A172 (cell line): Measurements from ENCODE around the gene MAPKAP1. TPM values are rescaled to one million over a fixed set of nuclear protein-coding genes. Genes with fewer than 3 reads are reported as not detected.
"Not testable (repeated sequence)": the region's sequence is repeated elsewhere in the genome, so short reads cannot be mapped to it uniquely, and the experiment has no call there.

Experiments
- DNase-seq: peaks from one replicate; pipeline ENCODE4 v3.0.0-alpha.2; 2015; ENCODE audit warnings: low spot score
- total RNA-seq: library from RNA; depleted of rRNA; stranded (reverse); fragments of >200 nt; shearing (Covaris generic); gene quantifications from 2 replicates; pipeline ENCODE4 v1.2.3, GENCODE V29; 2014

Gene MAPKAP1
- total RNA-seq, 1 experiment from 2014 or later, result 155 TPM

- peak; percentile 27 for DNase-seq
Measured at GRCh38 chr9:125732562-125732961, 25.6 kb upstream of the MAPKAP1 start.

- no peak for DNase-seq
Measured at GRCh38 chr9:125730168-125730567, 23.2 kb upstream of the MAPKAP1 start.

- DNase-seq, result no peak
Measured at GRCh38 chr9:125726456-125727132, 19.6 kb upstream of the MAPKAP1 start.

- no peak for DNase-seq
Measured at GRCh38 chr9:125707472-125707804, 430 bp upstream of the MAPKAP1 start.

- DNase-seq, result no peak
Measured at GRCh38 chr9:125705893-125706292, 1.1 kb downstream of the MAPKAP1 start.

- no peak for DNase-seq
Measured at GRCh38 chr9:125703662-125704061, 3.3 kb downstream of the MAPKAP1 start.

GRCh38 chr9:125701351-125701750 lies 5.7 kb downstream of the MAPKAP1 start:
- DNase-seq, result peak; percentile 97

GRCh38 chr9:125700791-125701190 lies 6.2 kb downstream of the MAPKAP1 start:
- DNase-seq, result peak; percentile 85

GRCh38 chr9:125699870-125700269 lies 7.1 kb downstream of the MAPKAP1 start:
- no peak for DNase-seq

- no peak for DNase-seq
Measured at GRCh38 chr9:125696106-125696647, 10.8 kb downstream of the MAPKAP1 start.

GRCh38 chr9:125695548-125695947 lies 11.5 kb downstream of the MAPKAP1 start:
- not testable (repeated sequence) for DNase-seq

- no peak for DNase-seq
Measured at GRCh38 chr9:125694478-125694877, 12.5 kb downstream of the MAPKAP1 start.

GRCh38 chr9:125693492-125693891 lies 13.5 kb downstream of the MAPKAP1 start:
- DNase-seq, result not testable (repeated sequence)

- no peak for DNase-seq
Measured at GRCh38 chr9:125691869-125692268, 15.1 kb downstream of the MAPKAP1 start.

GRCh38 chr9:125690679-125691078 lies 16.3 kb downstream of the MAPKAP1 start:
- DNase-seq, result no peak

GRCh38 chr9:125687163-125687863 lies 19.7 kb downstream of the MAPKAP1 start:
- no peak for DNase-seq

GRCh38 chr9:125685167-125685566 lies 21.8 kb downstream of the MAPKAP1 start:
- no peak for DNase-seq

- peak; percentile 81 for DNase-seq
Measured at GRCh38 chr9:125683486-125683885, 23.5 kb downstream of the MAPKAP1 start.

GRCh38 chr9:125682340-125682739 lies 24.7 kb downstream of the MAPKAP1 start:
- DNase-seq, result no peak

GRCh38 chr9:125681657-125682056 lies 25.4 kb downstream of the MAPKAP1 start:
- no peak for DNase-seq

GRCh38 chr9:125681086-125681622 lies 25.9 kb downstream of the MAPKAP1 start:
- DNase-seq, result no peak

GRCh38 chr9:125680445-125680844 lies 26.6 kb downstream of the MAPKAP1 start:
- DNase-seq, result no peak

- DNase-seq, result no peak
Measured at GRCh38 chr9:125679597-125680189, 27.3 kb downstream of the MAPKAP1 start.
